Panc1 (cell line): ENCODE data around the gene TLE3. TPM values are rescaled to one million over a fixed set of nuclear protein-coding genes. Genes with fewer than 3 reads are reported as not detected.

Source experiments
- ATAC-seq: fragments of 200-7000 bp; cut with Tn5 transposase; 2 replicates; pipeline ENCODE4 v1.9.1; 2020; ENCODE audit warnings: mild to moderate bottlenecking, moderate library complexity
- BruUV-seq: library from RNA; stranded (reverse); fragments of 400-500 nt; replicated peaks from 2 replicates; lab custom pipeline; 2021; lab: Mats Ljungman, UMichigan
- CTCF ChIA-PET: fragments of 300-600 bp; sonication (Branson Sonifier 250); formaldehyde crosslinking; loops from one replicate; lab custom pipeline; 2022; ENCODE audit warnings: antibody characterized with exemption; lab: Charles Lee
- POLR2A ChIA-PET: fragments of 300-600 bp; sonication (Branson Sonifier 250); formaldehyde crosslinking; loops from one replicate; lab custom pipeline; 2022; ENCODE audit warnings: antibody characterized with exemption; lab: Charles Lee
- DNase-seq: peaks from one replicate; pipeline ENCODE4 v3.0.0-alpha.2; 2010; ENCODE audit warnings: low read depth, low spot score
- H3K27ac ChIP-seq: 2 replicates; pipeline ENCODE4 v1.5.1; 2011; ENCODE audit warnings: mild to moderate bottlenecking, low read length, inconsistent platforms
- H3K27me3 ChIP-seq: fragments of 200-500 bp; sonication (Bioruptor generic); 2 replicates; pipeline ENCODE4 v1.6.0; 2014; ENCODE audit warnings: low read length, inconsistent platforms; ENCODE audit not compliant: control insufficient read depth, insufficient read depth
- H3K36me3 ChIP-seq: fragments of 200-500 bp; sonication (Bioruptor generic); 2 replicates; pipeline ENCODE4 v1.5.1; 2014; ENCODE audit warnings: inconsistent platforms, mild to moderate bottlenecking, low read length, moderate library complexity; ENCODE audit not compliant: control insufficient read depth, insufficient read depth
- H3K4me1 ChIP-seq: 2 replicates; pipeline ENCODE4 v1.5.1; 2011; ENCODE audit warnings: inconsistent platforms, mild to moderate bottlenecking, low read length, moderate library complexity; ENCODE audit not compliant: control insufficient read depth, insufficient read depth
- H3K4me3 ChIP-seq, 2 experiments: 2 replicates each; pipeline ENCODE4 v1.5.1; 2011 to 2012; ENCODE audit warnings: low read depth in 2 of 2, low read length in 2 of 2, mild to moderate bottlenecking in 2 of 2, inconsistent platforms in 1 of 2, moderate library complexity in 1 of 2
- H3K9me3 ChIP-seq: fragments of 200-500 bp; sonication (Bioruptor generic); 2 replicates; pipeline ENCODE4 v1.5.1; 2014; ENCODE audit warnings: low read depth, mild to moderate bottlenecking, inconsistent platforms, low read length, moderate library complexity; ENCODE audit not compliant: control insufficient read depth, insufficient read depth
- CTCF ChIP-seq: fragments of 450-650 bp; IDR thresholded peaks from 2 replicates; pipeline ENCODE4 v1.5.1; 2017; ENCODE audit warnings: mild to moderate bottlenecking
- POLR2AphosphoS5 ChIP-seq: IDR thresholded peaks from 2 replicates; pipeline ENCODE4 v1.6.1; 2012; ENCODE audit warnings: mild to moderate bottlenecking, low read depth, low read length, moderate library complexity
- SIN3A ChIP-seq: IDR thresholded peaks from 2 replicates; pipeline ENCODE4 v1.6.1; 2012; ENCODE audit warnings: low read depth, mild to moderate bottlenecking, low read length, moderate library complexity, borderline replicate concordance; ENCODE audit not compliant: insufficient read depth
- TCF7L2 ChIP-seq: IDR thresholded peaks from 2 replicates; pipeline ENCODE4 v1.6.1; 2011; ENCODE audit warnings: mild to moderate bottlenecking, low read depth, low read length, inconsistent platforms
- in situ Hi-C: cut with HindIII; loops from 2 replicates; pipeline ENCODE4 v1.10.0; 2016; ENCODE audit warnings: low sequenced_read_pairs, low pct_unique_long_range_greater_than_20kb
- intact Hi-C: fragments of 100-400 bp; cut with micrococcal nuclease; formaldehyde crosslinking; loops from one replicate; pipeline ENCODE4 v1.10.0; 2022; ENCODE audit not compliant: unreplicated experiment
- total RNA-seq: library from RNA; stranded (reverse); gene quantifications from one replicate; pipeline ENCODE4 v1.2.1, GENCODE V29; 2021; ENCODE audit not compliant: unreplicated experiment
- TF ChIP-seq, protein P1 (sequence below), 2 experiments: IDR thresholded peaks; 2 replicates each; pipeline ENCODE4 v1.6.1; 2011 to 2012; ENCODE audit warnings: low read depth in 2 of 2, control low read depth in 1 of 2, low read length in 1 of 2, mild to moderate bottlenecking in 1 of 2, moderate library complexity in 1 of 2; ENCODE audit not compliant: insufficient read depth in 1 of 2

Gene TLE3
- total RNA-seq, 1 experiment from 2014 or later, result 132 TPM

DNA sequence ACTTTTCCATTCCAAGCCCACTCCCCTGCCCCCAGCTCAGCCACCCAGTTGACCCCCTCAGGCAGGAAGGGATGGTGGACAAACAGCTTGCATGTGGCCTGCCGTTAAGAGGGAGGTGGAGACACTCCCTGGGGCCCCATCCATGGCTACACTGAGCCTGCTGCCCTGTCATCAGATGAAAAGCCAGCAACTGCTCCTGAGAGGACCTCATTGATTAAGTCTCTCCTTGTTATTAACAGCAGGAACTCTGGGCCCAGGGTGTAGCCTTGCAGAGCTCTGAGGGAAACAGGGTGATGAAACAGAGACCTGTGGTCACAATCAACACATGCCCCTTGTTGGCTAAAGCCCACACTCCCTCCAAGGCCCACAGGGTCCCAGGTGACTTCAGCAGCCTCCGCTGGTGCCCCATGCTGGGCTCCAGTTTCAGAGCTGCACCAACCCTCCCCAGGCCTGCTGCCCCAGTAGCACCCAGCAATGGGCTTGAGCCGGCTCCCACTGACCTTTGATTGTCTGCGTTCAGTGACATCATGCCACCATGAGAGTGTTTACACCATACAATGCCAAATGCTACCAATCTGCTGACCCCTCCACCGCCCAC, 22.3 kb upstream of the TLE3 start:
- Histone ChIP-seq H3K4me3 (no peak overlapping the region), H3K9me3 (no peaks in the 10 kb centered on the region), H3K27me3 (no peaks in the 10 kb centered on the region), H3K27ac (no peak overlapping the region), H3K36me3 (no peaks in the 10 kb centered on the region), H3K4me1 (no peaks in the 10 kb centered on the region)
- intact Hi-C loops (no loop called here), in situ Hi-C loops (no loop called here)
- no peak for ATAC-seq
- DNase-seq, result no peak
- ChIA-PET CTCF (no interaction called here), POLR2A (no interaction called here)
- BruUV-seq, result no TSS peak
- TF ChIP-seq TCF7L2 (no peak), CTCF (no peak), POLR2AphosphoS5 (no peak), SIN3A (no peak)
- TF ChIP-seq, protein P1, sequence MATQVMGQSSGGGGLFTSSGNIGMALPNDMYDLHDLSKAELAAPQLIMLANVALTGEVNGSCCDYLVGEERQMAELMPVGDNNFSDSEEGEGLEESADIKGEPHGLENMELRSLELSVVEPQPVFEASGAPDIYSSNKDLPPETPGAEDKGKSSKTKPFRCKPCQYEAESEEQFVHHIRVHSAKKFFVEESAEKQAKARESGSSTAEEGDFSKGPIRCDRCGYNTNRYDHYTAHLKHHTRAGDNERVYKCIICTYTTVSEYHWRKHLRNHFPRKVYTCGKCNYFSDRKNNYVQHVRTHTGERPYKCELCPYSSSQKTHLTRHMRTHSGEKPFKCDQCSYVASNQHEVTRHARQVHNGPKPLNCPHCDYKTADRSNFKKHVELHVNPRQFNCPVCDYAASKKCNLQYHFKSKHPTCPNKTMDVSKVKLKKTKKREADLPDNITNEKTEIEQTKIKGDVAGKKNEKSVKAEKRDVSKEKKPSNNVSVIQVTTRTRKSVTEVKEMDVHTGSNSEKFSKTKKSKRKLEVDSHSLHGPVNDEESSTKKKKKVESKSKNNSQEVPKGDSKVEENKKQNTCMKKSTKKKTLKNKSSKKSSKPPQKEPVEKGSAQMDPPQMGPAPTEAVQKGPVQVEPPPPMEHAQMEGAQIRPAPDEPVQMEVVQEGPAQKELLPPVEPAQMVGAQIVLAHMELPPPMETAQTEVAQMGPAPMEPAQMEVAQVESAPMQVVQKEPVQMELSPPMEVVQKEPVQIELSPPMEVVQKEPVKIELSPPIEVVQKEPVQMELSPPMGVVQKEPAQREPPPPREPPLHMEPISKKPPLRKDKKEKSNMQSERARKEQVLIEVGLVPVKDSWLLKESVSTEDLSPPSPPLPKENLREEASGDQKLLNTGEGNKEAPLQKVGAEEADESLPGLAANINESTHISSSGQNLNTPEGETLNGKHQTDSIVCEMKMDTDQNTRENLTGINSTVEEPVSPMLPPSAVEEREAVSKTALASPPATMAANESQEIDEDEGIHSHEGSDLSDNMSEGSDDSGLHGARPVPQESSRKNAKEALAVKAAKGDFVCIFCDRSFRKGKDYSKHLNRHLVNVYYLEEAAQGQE (IDR thresholded peaks at IDR 0.05; ENCODE audit: insufficient read depth in 1 of 2, low read depth in 2 of 2, low read length in 1 of 2), result no peak

GRCh38 chr15:70118599-70118998, 20.9 kb upstream of the TLE3 start:
- H3K36me3 ChIP-seq, result no peaks in the 10 kb centered on the region
- H3K27me3 ChIP-seq, result no peaks in the 10 kb centered on the region
- in situ Hi-C loops (no loop called here), intact Hi-C loops (no loop called here)
- no TSS peak for BruUV-seq
- TF ChIP-seq TCF7L2 (no peak), POLR2AphosphoS5 (no peak), CTCF (no peak), SIN3A (no peak)
- TF ChIP-seq, protein P1 (IDR thresholded peaks at IDR 0.05; ENCODE audit: insufficient read depth in 1 of 2, low read depth in 2 of 2, low read length in 1 of 2), result no peak
- DNase-seq, result no peak
- no peak overlapping the region for H3K4me3 ChIP-seq
- H3K27ac ChIP-seq, result no peak overlapping the region
- CTCF ChIA-PET, result no interaction called here
- POLR2A ChIA-PET, result no interaction called here
- no peak for ATAC-seq
- no peaks in the 10 kb centered on the region for H3K9me3 ChIP-seq
- no peaks in the 10 kb centered on the region for H3K4me1 ChIP-seq
